ENCODE measurements around the gene MGAT5.
A peak's percentile ranks its signal among the peaks of the same experiment; 100 is the strongest.

Gene MGAT5

DNA sequence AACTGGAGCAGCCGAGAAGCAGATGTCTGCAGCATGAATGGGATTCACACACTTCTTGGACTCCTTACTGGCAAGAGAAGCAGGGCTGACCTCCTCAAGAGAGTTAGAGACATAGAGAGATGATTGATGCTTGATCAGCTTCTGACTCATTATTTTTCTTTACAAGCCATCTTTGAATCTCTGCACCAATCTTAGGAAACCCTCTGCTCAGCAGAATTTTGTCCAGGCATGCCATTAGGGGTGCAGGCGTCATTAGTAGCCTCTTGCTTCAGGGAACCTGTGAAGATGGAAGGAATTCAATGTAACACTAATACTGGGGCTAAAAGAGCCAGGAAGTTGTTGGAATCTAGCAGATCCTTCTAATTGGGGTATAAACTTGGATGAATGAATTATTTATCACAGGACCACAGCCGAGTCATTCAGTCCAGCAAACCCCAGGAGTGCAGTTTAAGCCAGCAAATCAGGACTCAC, 151.8 kb downstream of the MGAT5 start:
- no peak for DNase-seq

DNA sequence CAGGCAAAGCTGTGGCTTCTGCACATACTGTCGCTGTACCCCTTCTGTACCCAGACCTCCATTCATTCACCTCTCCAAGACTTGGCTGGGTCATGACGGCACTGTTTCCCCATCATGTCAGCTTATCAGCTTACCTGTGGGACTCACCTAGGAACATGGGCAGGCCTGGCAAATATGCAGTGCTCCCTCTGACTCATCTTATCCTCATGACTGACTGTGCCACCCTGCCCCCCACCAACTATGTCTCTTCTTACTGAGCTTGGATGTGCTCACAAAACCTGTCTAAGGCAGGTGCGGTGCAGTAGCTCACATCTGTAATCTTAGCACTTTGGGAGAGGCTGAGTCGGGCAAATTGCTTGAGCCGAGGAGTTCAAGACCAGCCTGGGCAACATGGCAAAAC, 152.4 kb downstream of the MGAT5 start:
- DNase-seq, result no peak

- DNase-seq, result no peak
These were observed 152.9 kb downstream of the MGAT5 start for GRCh38 chr2:134406736-134407135.

DNA sequence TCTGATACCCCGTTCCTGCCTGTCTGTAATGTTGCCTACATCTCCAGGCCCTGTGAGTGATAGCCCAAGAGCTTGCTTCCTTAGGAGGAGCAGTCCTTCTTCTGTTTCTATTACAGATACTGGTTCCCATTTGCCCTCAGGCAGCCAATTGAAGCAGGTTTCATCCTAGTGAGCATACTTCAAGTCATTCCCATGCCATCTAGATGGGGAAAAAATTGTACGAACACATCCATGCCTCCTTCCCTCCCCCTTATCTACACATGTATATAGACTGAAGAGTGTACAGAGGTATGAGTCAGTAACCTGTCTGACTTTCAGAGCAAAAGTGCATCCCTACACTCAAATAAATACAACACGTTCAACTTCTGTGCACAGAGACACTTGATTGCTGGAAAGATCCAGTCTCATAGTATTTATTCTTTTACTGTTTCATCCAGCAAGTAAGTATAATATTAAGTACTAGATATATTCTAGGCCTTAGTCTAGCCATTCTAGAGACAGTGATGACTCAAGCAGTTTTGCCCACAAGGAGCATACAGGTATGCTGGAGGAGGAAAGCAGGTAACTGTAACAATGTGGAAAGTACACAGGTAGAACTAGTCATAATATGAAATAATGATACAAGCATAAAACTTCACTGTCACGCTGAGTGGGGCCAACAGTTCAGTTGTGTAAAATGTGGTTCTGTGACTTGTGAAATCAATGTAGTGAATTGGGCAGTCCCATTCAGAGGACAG, 153.4 kb downstream of the MGAT5 start:
- DNase-seq, result no peak

DNA sequence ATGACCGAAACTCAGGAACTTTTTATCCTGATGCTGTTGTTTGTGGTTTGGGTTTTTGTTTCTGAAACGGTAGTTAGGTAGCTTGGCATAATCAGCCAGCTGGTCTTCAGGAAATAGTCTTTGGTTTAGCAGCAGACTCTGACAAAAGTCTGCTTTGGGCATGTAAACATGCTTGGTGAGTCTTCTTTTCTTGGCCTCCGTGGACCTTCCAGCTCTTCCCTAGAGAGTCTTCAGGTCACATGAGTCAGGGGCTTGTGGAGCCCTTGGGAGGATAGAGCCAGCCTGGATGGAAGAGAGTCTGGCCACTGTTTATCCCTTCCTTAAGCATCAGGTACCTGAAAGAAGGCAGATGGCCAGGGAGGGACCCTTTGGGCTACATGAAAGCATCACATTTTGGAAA, 154.5 kb downstream of the MGAT5 start:
- DNase-seq, result no peak

- no peak for DNase-seq
These were observed 154.9 kb downstream of the MGAT5 start for GRCh38 chr2:134408791-134409190.

GRCh38 chr2:134410006-134410405, 156.1 kb downstream of the MGAT5 start:
- no peak for DNase-seq

DNA sequence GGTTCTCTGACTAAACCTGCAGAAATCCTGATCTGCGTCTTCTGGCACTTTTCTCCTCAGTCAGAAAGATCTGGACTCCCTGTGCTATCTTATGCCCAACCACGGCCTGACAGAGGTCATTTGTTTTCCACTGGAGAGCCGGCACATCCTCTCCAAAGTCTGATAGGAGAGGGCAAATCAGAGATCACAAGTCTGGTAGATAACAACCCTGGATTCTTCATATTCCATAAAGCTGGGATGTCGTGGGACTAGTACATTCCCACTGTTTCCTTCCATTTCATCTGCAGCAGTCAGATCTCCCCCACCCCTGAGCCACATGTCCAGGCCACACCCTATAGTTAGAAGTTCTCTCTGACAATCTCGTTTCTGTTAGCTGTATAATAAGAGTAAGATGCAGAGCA, 157.0 kb downstream of the MGAT5 start:
- peak; percentile 14 to 19 for DNase-seq

DNA sequence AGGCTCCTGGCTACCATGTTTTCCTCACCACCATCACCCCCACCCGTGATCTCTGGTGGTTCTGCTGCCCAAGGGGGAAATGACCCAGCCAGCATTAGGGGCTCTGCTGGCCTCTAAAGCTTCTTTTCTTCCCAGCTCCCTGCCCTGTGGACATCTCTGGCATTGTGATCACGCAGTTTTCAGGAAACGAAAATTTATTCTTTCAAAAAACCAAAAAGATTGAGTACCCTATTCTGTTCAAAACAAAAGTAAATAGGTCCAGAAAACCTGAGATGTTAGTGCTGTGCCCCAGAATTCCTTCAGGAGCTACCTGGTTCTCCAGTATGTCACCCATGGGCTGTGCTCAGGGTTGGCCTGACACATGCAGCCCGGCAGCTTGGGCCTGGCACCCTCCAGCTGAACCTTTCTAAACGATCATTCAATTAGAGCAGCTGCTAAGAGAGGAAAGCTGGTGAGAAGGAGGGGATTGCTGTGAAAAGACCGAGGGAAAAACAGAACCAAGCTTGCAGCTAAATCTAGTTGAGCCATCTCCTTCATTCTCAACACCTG, 157.5 kb downstream of the MGAT5 start:
- DNase-seq, result no peak

DNA sequence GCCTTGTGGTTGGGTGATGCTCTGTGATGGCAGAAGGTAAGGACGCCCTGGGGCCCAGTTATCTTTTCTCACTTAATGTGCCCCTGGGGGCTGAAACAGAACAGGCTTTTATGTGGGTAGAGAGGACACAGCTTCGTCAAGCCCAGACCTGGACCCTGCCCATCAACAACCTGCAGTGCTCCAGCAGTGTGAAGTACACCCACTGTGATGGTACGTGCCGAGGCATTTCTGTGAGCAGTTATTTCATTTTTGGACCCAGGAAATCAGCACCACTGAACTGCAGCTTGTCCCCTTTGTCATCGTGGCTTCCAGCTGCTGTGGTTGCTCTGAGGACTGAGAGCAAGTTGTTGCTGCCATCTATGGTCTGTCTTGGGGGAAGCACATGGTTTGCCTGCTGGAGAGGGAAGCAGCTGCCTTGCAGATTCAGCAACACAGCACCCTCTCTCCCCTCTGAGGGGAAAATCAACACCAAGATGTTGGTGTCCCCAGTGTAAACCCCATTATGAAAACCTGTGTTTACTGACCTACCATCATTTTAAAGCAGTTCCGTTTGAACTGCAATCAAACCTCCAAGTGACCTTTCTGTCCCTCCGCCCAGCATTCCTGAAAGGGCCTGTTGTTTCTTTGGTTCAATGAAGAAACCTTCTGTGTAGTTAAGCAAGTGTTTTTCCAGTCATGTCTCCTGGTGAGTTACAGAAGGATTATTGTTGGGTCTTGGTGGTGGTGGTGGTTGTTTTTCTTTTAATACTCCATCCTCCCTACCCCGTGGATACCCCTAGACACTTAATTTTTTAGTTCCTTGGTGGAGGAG, 158.2 kb downstream of the MGAT5 start:
- peak; percentile 84 to 97 for DNase-seq

- peak in 1 of 2 donors; percentile 40 for DNase-seq
These were observed 158.7 kb downstream of the MGAT5 start for GRCh38 chr2:134412639-134412999.

DNA sequence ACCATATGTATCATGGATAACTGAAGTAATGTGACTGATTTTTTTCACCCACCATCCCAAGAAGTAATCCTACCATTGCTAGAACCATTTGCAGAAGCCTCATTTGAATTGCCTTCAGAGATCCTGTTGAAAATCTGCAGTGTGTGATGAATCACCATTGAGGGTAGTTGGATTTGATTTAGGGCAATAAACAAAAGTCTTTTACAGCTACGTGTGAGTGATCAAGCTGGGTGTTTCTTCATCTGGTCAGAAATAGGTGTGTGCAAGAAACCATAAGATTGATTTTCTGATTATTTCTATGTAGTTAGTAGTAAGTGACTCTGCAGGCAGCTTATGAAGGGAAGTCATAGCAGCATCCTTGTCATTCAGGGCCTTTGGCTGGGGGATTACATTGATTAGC, 159.6 kb downstream of the MGAT5 start:
- DNase-seq, result no peak

DNA sequence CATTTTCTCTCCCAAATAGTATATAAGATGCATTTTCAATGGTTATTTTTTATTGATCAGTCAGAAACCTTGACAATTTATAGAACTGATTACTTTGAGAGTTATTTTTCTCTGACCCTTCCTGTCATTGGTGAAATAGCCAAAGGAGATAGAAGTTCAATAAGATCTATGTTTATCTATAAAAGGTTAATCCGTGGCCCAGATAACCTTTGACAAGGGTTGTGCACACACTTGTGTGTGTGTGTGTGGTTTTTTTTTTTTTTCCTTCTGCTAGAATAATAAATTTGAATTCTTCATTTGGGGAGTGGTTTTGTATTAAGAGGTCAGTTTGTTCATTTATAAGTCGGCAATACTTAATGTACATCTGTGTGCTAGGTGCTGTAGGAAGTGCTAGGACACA, 160.0 kb downstream of the MGAT5 start:
- DNase-seq, result no peak

GRCh38 chr2:134416018-134416417, 162.1 kb downstream of the MGAT5 start:
- DNase-seq, result no peak

- no peak for DNase-seq
These were observed 162.8 kb downstream of the MGAT5 start for GRCh38 chr2:134416637-134417036.

DNA sequence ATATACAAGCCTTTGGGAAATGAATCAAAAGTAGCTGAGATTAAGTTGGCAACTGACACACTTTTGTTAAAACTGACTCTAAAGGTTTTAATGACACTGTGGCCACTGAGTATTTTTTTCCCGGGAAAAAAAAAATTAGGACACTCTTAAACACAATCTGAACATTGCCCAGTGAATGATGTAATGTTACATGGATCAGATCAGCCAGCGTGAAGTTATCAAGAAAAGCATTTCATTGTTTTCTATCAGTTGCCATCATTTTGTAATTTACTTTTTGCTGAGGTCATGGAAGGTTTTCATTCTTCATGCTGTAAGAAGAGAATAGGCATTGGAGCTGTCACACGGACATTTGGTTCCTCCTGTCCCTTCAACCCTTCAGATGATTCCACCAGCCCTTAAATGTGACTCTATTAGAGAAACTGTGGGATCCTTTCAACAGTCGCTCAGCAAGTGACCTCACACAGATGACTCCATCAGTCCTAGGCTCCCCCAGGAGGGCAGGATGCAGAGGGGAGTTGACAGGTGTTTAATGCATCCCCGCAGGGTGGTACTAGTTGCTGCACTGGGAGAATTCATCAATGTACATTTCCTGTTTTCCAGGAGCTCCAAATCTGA, 164.2 kb downstream of the MGAT5 start:
- DNase-seq, result no peak

GRCh38 chr2:134420259-134420658, 166.4 kb downstream of the MGAT5 start:
- no peak for DNase-seq

- no peak for DNase-seq
These were observed 167.0 kb downstream of the MGAT5 start for GRCh38 chr2:134420920-134421319.

DNA sequence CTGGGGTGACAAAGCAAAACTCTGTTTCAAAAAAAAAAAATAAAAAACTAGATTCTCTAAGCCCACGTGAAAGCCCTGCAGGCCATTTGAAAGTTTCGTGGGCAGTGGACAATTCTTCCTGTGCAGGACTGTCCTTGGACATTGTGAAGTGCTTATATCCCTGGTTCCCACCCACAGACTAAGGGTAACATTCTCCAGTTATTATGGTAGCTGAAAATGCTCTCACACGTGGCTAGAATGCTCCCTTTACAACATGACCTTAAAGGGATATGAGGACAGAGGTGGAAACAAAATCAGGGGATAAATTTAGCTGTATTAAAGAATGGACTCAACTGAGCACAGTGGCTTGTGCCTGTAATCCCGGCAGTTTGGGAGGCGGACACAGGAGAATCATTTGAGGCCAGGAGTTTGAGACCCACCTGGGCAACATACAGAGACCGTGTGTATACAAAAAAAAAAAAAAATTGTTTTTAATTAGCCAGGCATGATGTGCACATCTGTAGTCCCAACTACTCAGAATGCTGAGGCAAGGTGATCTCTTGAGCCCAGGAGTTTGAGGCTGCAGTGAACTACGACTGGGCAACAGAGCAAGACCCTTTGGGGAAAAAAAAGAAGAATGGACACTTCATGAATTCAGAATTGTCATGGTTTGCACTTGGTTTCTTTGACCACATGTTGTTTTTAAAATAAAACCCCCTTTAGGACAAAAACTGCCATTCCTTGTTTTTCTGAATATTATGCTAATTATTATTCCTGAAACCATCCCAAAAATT, 167.9 kb downstream of the MGAT5 start:
- no peak for DNase-seq

GRCh38 chr2:134425724-134426496, 172.0 kb downstream of the MGAT5 start:
- no peak for DNase-seq

GRCh38 chr2:134426721-134427120, 172.8 kb downstream of the MGAT5 start:
- no peak for DNase-seq

- no peak for DNase-seq
These were observed 176.0 kb downstream of the MGAT5 start for GRCh38 chr2:134429886-134430285.

Measured in hippocampal formation (tissue), 2 donors.